HG03342 (cell line): Measurements from ENCODE around the gene GPS2.

Source experiments
- ATAC-seq: cut with Tn5 transposase; IDR thresholded peaks from one replicate; pipeline ENCODE4 v1.9.1; 2021; ENCODE audit warnings: mild to moderate bottlenecking, moderate library complexity; ENCODE audit not compliant: unreplicated experiment

GPS2 gene

GRCh38 chr17:7293816-7294613 is 21.1 kb downstream of the GPS2 start:
- no peak for ATAC-seq

GRCh38 chr17:7293159-7293558 is 22.0 kb downstream of the GPS2 start:
- no peak for ATAC-seq

GRCh38 chr17:7292729-7293128 is 22.4 kb downstream of the GPS2 start:
- ATAC-seq = no peak

- ATAC-seq = no peak
These were observed 23.0 kb downstream of the GPS2 start for GRCh38 chr17:7292194-7292593.

- ATAC-seq = no peak
These were observed 24.5 kb downstream of the GPS2 start for GRCh38 chr17:7290685-7291084.

DNA sequence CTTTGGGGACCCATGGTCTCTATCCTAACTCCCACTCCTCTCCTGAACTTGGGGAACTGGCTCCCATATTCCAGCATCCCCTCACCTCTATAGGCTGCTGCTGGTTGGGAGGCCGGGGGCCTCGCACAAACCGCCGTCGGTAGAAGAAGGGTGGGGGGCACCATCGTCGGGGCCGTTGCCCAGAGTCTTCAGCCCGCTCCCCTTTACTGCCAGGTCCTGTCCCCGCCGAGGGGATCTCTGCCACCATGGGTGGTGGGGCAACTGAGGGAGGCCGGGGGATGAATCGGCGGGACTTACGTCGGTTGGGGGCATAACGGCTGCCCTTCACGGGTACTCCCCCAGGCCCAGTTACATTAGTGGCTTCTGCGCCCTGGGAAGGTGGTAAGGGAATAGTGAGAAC is 25.0 kb downstream of the GPS2 start:
- no peak for ATAC-seq

DNA sequence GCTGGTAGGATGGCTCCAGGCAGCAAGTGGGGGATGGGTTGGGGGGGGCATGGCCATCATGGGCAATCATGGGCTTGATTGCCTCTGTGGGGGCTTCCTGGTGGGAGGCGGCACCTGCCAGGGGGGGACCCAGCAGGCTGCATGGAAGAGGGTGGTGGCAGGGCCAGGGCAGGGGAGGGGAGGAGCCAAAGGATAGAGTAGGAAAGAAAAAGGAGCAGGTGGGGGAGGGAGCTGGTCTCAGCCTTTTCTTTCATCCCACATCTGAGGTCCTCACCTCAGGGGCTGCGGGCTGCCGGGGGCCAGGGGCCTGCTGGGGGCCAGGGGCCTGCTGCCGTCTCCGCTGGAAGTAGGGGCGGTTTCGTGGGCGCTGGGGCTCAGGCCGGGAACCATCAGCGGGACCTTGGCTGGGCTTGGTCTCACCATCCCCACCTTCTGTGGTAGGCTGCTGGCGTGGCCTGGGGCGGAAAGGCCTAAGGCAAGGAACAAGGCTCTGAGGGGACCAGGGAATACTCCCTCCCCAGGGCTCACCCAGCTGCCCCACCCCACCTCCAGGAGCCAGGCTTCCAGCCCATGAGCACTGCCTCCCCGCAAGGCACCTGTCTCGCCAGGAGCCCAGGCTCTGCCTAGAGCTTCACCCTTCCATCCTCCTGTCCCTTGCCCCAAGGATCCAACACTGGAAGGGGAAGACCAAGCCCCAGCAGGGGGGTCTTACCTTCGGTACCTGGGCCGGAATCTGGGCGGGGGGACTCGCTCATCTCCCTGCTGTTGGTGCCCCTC is 25.7 kb downstream of the GPS2 start:
- no peak for ATAC-seq

DNA sequence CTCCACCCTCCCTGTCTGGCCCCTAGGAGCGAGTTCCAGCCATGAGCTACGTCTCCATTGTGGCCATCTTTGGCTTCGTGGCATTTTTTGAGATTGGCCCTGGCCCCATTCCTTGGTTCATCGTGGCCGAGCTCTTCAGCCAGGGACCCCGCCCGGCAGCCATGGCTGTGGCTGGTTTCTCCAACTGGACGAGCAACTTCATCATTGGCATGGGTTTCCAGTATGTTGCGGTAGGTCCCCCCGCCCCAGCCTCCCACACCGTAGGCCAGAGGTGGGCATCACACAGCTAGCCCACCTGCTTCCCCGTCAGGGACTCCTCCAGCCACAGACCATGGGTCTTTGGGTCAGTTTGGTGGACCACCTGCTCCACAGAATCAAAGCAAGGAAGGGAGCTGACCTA is 29.5 kb downstream of the GPS2 start:
- ATAC-seq = no peak

GRCh38 chr17:7284911-7285310 is 30.2 kb downstream of the GPS2 start:
- ATAC-seq = no peak

DNA sequence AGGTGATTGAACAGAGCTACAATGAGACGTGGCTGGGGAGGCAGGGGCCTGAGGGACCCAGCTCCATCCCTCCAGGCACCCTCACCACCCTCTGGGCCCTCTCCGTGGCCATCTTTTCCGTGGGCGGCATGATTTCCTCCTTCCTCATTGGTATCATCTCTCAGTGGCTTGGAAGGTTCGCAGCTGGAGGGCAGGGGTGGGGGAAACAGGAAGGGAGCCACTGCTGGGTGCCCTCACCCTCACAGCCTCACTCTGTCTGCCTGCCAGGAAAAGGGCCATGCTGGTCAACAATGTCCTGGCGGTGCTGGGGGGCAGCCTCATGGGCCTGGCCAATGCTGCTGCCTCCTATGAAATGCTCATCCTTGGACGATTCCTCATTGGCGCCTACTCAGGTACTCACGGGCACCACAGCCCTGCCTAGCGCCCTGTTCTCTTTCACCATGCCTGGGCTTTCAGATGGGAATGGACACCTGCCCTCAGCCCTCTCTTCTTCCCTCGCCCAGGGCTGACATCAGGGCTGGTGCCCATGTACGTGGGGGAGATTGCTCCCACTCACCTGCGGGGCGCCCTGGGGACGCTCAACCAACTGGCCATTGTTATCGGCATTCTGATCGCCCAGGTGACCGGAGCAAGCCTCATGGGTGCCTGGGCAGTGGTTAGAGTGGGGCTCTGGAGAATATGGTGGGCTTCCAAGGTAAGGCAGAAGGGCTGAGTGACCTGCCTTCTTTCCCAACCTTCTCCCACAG is 31.5 kb downstream of the GPS2 start:
- no peak for ATAC-seq

DNA sequence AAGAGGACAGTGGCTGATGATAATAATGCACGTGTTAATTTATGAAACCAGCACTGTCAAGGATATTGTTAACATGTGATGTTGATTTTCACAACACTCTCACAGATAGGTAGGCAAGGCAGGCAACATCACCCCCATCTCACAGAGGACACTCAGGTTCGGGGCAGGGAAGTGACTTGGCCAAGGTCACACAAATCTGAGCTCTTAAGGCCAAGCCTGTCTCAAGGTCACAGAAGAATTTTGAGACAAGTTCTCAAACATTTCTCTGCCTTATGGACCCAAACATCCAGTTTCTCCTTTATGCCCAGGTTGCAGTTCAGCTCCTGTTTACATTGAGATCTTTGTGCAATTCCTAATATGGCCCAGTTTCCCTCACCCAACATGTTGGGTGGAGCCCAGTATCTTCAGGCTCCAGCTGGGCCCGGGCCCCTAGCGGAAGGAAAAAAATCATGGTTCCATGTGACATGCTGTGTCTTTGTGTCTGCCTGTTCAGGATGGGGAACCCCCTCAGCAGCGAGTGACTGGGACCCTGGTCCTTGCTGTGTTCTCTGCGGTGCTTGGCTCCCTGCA is 32.3 kb downstream of the GPS2 start:
- ATAC-seq = no peak

GRCh38 chr17:7281953-7282751 is 33.0 kb downstream of the GPS2 start:
- no peak for ATAC-seq

GRCh38 chr17:7281074-7281952 is 33.8 kb downstream of the GPS2 start, which contains the start of gene SLC2A4:
Gene SLC2A4 (plus strand): TSS chr17:7281718. CDS start chr17:7281935, 217 bp downstream.
- peak; percentile 63 for ATAC-seq

- ATAC-seq = peak; percentile 61
These were observed 34.6 kb downstream of the GPS2 start for GRCh38 chr17:7280519-7281073.

DNA sequence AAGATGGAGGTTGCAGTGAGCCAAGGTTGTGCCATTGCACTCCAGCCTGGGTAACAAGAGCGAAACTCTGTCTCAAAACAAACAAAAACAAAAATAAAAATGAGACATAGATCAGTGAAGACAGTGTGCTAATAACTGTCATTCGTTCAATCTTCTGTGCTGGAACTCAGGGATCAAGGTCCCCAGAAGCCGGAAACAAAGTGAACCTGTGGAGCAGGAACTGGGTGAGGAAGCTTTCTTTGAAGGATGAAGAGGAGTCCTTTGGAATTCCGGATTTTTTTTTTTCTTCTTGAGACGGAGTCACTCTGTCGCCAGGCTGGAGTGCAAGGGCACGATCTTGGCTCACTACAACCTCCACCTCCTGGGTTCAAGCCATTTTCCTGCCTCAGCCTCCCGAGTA is 35.7 kb downstream of the GPS2 start:
- ATAC-seq = no peak

DNA sequence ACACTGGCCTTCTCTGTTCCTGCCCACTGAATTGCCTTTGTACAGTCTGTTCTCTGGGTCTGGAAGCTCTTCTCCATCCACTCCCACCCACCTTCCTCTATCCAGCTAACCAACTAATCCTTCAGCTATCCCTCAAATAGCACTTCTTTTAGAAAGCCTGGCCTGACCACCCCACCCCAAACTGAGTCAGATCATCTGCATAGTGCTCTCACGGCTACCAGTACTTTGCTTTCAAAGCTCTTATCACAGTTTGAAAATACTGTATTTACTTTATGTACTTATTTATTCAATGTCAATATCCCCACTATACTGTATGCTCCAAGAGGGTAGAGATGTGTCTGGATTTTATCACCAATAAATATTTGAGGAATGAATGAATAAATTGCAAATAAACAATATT is 48.4 kb downstream of the GPS2 start:
- ATAC-seq = no peak

DNA sequence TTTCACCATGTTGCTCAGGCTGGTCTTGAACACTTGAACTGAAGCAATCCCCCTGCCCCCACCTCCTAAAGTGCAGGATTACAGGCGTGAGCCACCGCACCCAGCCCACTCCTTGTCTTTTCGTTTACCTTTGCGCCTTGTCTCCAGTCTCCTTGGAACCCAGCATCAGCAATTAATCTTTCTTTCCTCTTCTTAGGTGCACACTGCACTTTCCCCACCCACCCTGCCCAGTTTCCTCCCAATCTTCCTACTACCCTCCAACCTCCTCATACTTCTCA is 51.4 kb downstream of the GPS2 start:
- ATAC-seq = no peak

GRCh38 chr17:7262935-7263800 is 52.0 kb downstream of the GPS2 start:
- ATAC-seq = no peak
